GM23338 (cell line): ENCODE results near the gene IL1RL2. TPM values are rescaled to one million over a fixed set of nuclear protein-coding genes. Genes with fewer than 3 reads are reported as not detected.

ENCODE experiments used
- ATAC-seq: fragments of 200-7000 bp; cut with Tn5 transposase; 3 replicates; pipeline ENCODE4 v1.9.1; 2020
- DNase-seq: peaks from one replicate; pipeline ENCODE4 v3.0.0-alpha.2; 2015; ENCODE audit warnings: low spot score
- H2AFZ ChIP-seq: fragments of 200-600 bp; sonication (generic); 2 replicates; pipeline ENCODE4 v1.8.0; 2016; ENCODE audit warnings: antibody characterized with exemption, mild to moderate bottlenecking, moderate library complexity
- H3F3A ChIP-seq: fragments of 200-600 bp; sonication (generic); replicated peaks from 2 replicates; pipeline ENCODE4 v1.8.0; 2017; ENCODE audit warnings: antibody characterized with exemption, mixed run types, low read depth
- H3K27ac ChIP-seq: fragments of 200-600 bp; sonication (generic); 2 replicates; pipeline ENCODE4 v1.6.1; 2016; ENCODE audit warnings: low read depth
- H3K27me3 ChIP-seq: fragments of 200-600 bp; sonication (generic); 2 replicates; pipeline ENCODE4 v1.8.0; 2016; ENCODE audit warnings: mild to moderate bottlenecking, mixed run types, moderate library complexity; ENCODE audit not compliant: insufficient read depth
- H3K36me3 ChIP-seq: fragments of 200-600 bp; sonication (generic); 2 replicates; pipeline ENCODE4 v1.8.0; 2016; ENCODE audit warnings: mild to moderate bottlenecking; ENCODE audit not compliant: insufficient read depth
- H3K4me1 ChIP-seq: fragments of 200-600 bp; sonication (generic); 2 replicates; pipeline ENCODE4 v1.8.0; 2016; ENCODE audit warnings: mild to moderate bottlenecking, moderate library complexity; ENCODE audit not compliant: insufficient read depth
- H3K4me2 ChIP-seq: fragments of 200-600 bp; sonication (generic); 2 replicates; pipeline ENCODE4 v1.7.1; 2017; ENCODE audit warnings: mixed run types
- H3K4me3 ChIP-seq: fragments of 200-600 bp; sonication (generic); 2 replicates; pipeline ENCODE4 v1.6.1; 2016; ENCODE audit warnings: mixed run types
- H3K79me2 ChIP-seq: fragments of 200-600 bp; sonication (generic); replicated peaks from 2 replicates; pipeline ENCODE4 v1.8.0; 2017; ENCODE audit warnings: mild to moderate bottlenecking; ENCODE audit not compliant: insufficient read depth
- H3K9me2 ChIP-seq: fragments of 200-600 bp; sonication (generic); 2 replicates; pipeline ENCODE4 v1.8.0; 2017; ENCODE audit not compliant: insufficient read depth
- H4K20me1 ChIP-seq: fragments of 200-600 bp; sonication (generic); replicated peaks from 2 replicates; pipeline ENCODE4 v1.8.0; 2017; ENCODE audit warnings: mild to moderate bottlenecking; ENCODE audit not compliant: insufficient read depth
- H3K27ac Mint-ChIP-seq: 2 replicates; pipeline ENCODE4 v1.8.0; 2020; ENCODE audit warnings: inconsistent platforms, mild to moderate bottlenecking, moderate library complexity, mixed read lengths
- H3K27me3 Mint-ChIP-seq: 3 replicates; pipeline ENCODE4 v1.8.0; 2022; ENCODE audit warnings: low read depth, mild to moderate bottlenecking, moderate library complexity, mixed read lengths, inconsistent platforms; ENCODE audit not compliant: insufficient read depth, poor library complexity
- H3K36me3 Mint-ChIP-seq: 3 replicates; pipeline ENCODE4 v1.8.0; 2021; ENCODE audit warnings: low read depth, mild to moderate bottlenecking, inconsistent platforms, moderate library complexity, mixed read lengths
- H3K4me1 Mint-ChIP-seq: 3 replicates; pipeline ENCODE4 v1.8.0; 2020; ENCODE audit warnings: mild to moderate bottlenecking, inconsistent platforms, mixed read lengths
- H3K4me3 Mint-ChIP-seq: 3 replicates; pipeline ENCODE4 v1.8.0; 2021; ENCODE audit warnings: moderate library complexity, mild to moderate bottlenecking, inconsistent platforms, mixed read lengths
- H3K9me3 Mint-ChIP-seq: 3 replicates; pipeline ENCODE4 v1.8.0; 2020; ENCODE audit warnings: moderate library complexity, mild to moderate bottlenecking, inconsistent platforms, mixed read lengths
- EZH2phosphoT487 ChIP-seq: fragments of 200-600 bp; sonication (generic); IDR thresholded peaks from one replicate; pipeline ENCODE4 v1.8.1; 2018; ENCODE audit warnings: antibody characterized with exemption; ENCODE audit not compliant: unreplicated experiment
- ZNF331 ChIP-seq: fragments of 250-450 bp; sonication (Bioruptor Pico); IDR thresholded peaks from 2 replicates; pipeline ENCODE4 v1.5.0; 2020; ENCODE audit warnings: low read depth, mild to moderate bottlenecking, moderate library complexity
- ZNF462 ChIP-seq: fragments of 250-450 bp; sonication (Bioruptor Pico); IDR thresholded peaks from 2 replicates; pipeline ENCODE4 v1.5.0; 2020; ENCODE audit warnings: mild to moderate bottlenecking, moderate library complexity
- polyA plus RNA-seq: library from polyadenylated mRNA; unstranded; fragments of >200 nt; fragmentation: Nextera tagmentation; extraction: Ambion mirVana; gene quantifications from 2 replicates; pipeline ENCODE4 v1.2.1, GENCODE V29; 2016
- total RNA-seq: library from RNA; depleted of rRNA; stranded (reverse); fragments of >200 nt; shearing (Covaris generic); gene quantifications from 2 replicates; pipeline ENCODE4 v1.2.3, GENCODE V29; 2014
- TF ChIP-seq, protein P1 (sequence below): IDR thresholded peaks from one replicate; pipeline ENCODE4 v1.6.1; 2018; ENCODE audit warnings: antibody characterized with exemption; ENCODE audit not compliant: unreplicated experiment

IL1RL2 gene
- total and polyA plus RNA-seq, 2 experiments from 2014 or later = not detected

DNA sequence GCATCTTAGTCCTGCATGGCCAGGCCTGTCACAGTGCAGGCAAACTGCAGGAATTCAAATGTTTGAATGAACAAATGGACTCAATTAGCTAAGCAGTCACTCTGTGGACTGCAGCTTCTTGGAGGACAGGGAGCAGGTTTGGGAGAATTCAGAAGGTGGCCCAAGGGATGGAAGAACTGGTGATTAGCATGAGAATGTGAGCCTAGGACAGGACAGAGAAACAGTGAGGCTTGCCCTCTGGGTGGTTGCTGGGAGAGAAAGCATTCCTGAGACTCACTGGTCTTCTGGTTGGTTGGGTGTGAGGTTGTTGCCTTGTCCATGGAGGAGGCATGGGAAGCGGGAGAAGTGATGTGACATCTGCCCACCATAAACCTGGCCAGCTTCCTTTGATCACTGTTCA is 13.7 kb downstream of the IL1RL2 start:
- no peaks in the 10 kb centered on the region for H3F3A ChIP-seq
- Mint-ChIP-seq H3K27me3 (peaks cover 5% of the 10 kb centered on the region), H3K4me3 (no peak overlapping the region), H3K4me1 (peaks cover 6% of the 10 kb centered on the region), H3K36me3 (no peaks in the 10 kb centered on the region), H3K27ac (no peak overlapping the region), H3K9me3 (peaks cover 5% of the 10 kb centered on the region; the same call in 1 of the 3 replicates)
- no peaks in the 10 kb centered on the region for H3K36me3 ChIP-seq
- peak; percentile 6 for DNase-seq
- H2AFZ ChIP-seq = no peak overlapping the region
- no peaks in the 10 kb centered on the region for H3K4me1 ChIP-seq
- TF ChIP-seq ZNF462 (CRISPR knock-in tag) (peak; percentile 53; the same call in 1 of the 2 replicates), EZH2phosphoT487 (no peak)
- H3K79me2 ChIP-seq = no peaks in the 10 kb centered on the region
- no peaks in the 10 kb centered on the region for H3K27me3 ChIP-seq
- ATAC-seq = no peak
- H3K9me2 ChIP-seq = no peaks in the 10 kb centered on the region
- no peaks in the 10 kb centered on the region for H4K20me1 ChIP-seq
- H3K27ac ChIP-seq = no peak overlapping the region
- no peak overlapping the region for H3K4me2 ChIP-seq
- H3K4me3 ChIP-seq = no peak overlapping the region

- no peak overlapping the region for H3K4me2 ChIP-seq
- H3K4me3 ChIP-seq = no peak overlapping the region
- no peaks in the 10 kb centered on the region for H3K79me2 ChIP-seq
- H4K20me1 ChIP-seq = no peaks in the 10 kb centered on the region
- no peaks in the 10 kb centered on the region for H3K9me2 ChIP-seq
- no peak overlapping the region for H2AFZ ChIP-seq
- H3K4me3 Mint-ChIP-seq = no peak overlapping the region
- ATAC-seq (no peak), DNase-seq (no peak)
- H3K4me1 ChIP-seq = no peaks in the 10 kb centered on the region
- H3K27me3 ChIP-seq = no peaks in the 10 kb centered on the region
- H3K36me3 Mint-ChIP-seq = no peaks in the 10 kb centered on the region
- TF ChIP-seq ZNF331 (CRISPR knock-in tag) = no peak
- TF ChIP-seq, protein P1, sequence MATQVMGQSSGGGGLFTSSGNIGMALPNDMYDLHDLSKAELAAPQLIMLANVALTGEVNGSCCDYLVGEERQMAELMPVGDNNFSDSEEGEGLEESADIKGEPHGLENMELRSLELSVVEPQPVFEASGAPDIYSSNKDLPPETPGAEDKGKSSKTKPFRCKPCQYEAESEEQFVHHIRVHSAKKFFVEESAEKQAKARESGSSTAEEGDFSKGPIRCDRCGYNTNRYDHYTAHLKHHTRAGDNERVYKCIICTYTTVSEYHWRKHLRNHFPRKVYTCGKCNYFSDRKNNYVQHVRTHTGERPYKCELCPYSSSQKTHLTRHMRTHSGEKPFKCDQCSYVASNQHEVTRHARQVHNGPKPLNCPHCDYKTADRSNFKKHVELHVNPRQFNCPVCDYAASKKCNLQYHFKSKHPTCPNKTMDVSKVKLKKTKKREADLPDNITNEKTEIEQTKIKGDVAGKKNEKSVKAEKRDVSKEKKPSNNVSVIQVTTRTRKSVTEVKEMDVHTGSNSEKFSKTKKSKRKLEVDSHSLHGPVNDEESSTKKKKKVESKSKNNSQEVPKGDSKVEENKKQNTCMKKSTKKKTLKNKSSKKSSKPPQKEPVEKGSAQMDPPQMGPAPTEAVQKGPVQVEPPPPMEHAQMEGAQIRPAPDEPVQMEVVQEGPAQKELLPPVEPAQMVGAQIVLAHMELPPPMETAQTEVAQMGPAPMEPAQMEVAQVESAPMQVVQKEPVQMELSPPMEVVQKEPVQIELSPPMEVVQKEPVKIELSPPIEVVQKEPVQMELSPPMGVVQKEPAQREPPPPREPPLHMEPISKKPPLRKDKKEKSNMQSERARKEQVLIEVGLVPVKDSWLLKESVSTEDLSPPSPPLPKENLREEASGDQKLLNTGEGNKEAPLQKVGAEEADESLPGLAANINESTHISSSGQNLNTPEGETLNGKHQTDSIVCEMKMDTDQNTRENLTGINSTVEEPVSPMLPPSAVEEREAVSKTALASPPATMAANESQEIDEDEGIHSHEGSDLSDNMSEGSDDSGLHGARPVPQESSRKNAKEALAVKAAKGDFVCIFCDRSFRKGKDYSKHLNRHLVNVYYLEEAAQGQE = no peak
- no peaks in the 10 kb centered on the region for H3K36me3 ChIP-seq
- H3K27ac ChIP-seq = no peak overlapping the region
- peaks cover 5% of the 10 kb centered on the region; the same call in 1 of the 3 replicates for H3K9me3 Mint-ChIP-seq
- H3K4me1 Mint-ChIP-seq = peaks cover 6% of the 10 kb centered on the region
- H3K27me3 Mint-ChIP-seq = peaks cover 8% of the 10 kb centered on the region
- no peaks in the 10 kb centered on the region for H3F3A ChIP-seq
- no peak overlapping the region for H3K27ac Mint-ChIP-seq
Measured at GRCh38 chr2:102204638-102205037, 17.8 kb downstream of the IL1RL2 start.
